Skeletal muscle tissue (tissue), 4 donors: ENCODE data around the gene ASIC4. TPM values are rescaled to one million over a fixed set of nuclear protein-coding genes. Genes with fewer than 3 reads are reported as not detected.
A peak's percentile ranks its signal among the peaks of the same experiment; 100 is the strongest.

ENCODE experiments used
- H3K27ac ChIP-seq: one replicate; pipeline ENCODE4 v1.7.0; 2013; ENCODE audit warnings: mild to moderate bottlenecking, low read depth, low read length, inconsistent platforms
- H3K27me3 ChIP-seq, 3 donors: one replicate each; pipeline ENCODE4 v1.7.0; 2013; ENCODE audit warnings: low read length in 3 of 3; ENCODE audit not compliant: control insufficient read depth in 3 of 3, insufficient read depth in 3 of 3
- H3K36me3 ChIP-seq, 3 donors: one replicate each; pipeline ENCODE4 v1.7.0; 2013; ENCODE audit warnings: low read length in 3 of 3; ENCODE audit not compliant: control insufficient read depth in 3 of 3, insufficient read depth in 3 of 3
- H3K4me1 ChIP-seq, 3 donors: one replicate each; pipeline ENCODE4 v1.7.0; 2013; ENCODE audit warnings: low read length in 3 of 3, mild to moderate bottlenecking in 3 of 3; ENCODE audit not compliant: control insufficient read depth in 3 of 3, insufficient read depth in 3 of 3
- H3K4me3 ChIP-seq, 3 donors: one replicate each; pipeline ENCODE4 v1.7.0; 2013; ENCODE audit warnings: low read length in 3 of 3
- H3K9ac ChIP-seq, 3 donors: one replicate each; pipeline ENCODE4 v1.7.0; 2013; ENCODE audit warnings: low read length in 3 of 3, mild to moderate bottlenecking in 3 of 3, moderate library complexity in 2 of 3, low read depth in 1 of 3
- H3K9me3 ChIP-seq, 3 donors: one replicate each; pipeline ENCODE4 v1.7.0; 2013; ENCODE audit warnings: low read length in 3 of 3; ENCODE audit not compliant: control insufficient read depth in 3 of 3
- total RNA-seq: library from RNA; depleted of rRNA; stranded (reverse); fragments of >200 nt; gene quantifications from one replicate; pipeline ENCODE4 v1.2.3, GENCODE V29; 2014
- donor health status: Osteomylitis.

ASIC4 gene
- total RNA-seq = not detected

- Histone ChIP-seq H3K27me3 (peaks cover 36 to 69% (median 54%) of the 10 kb centered on the region in 3 donors), H3K27ac (no peak within 1 kb of the TSS), H3K9ac (peak within 1 kb of the TSS in 2 of 3 donors; percentile 23 to 50), H3K36me3 (no peaks in the 10 kb centered on the region), H3K4me3 (peak within 1 kb of the TSS in 1 of 3 donors; percentile 13), H3K9me3 (no peaks in the 10 kb centered on the region), H3K4me1 (peaks cover 18 to 22% (median 21%) of the 10 kb centered on the region in 3 donors)
These were observed at the start of gene ASIC4 for GRCh38 chr2:219514196-219514761. TSS of gene ASIC4 (plus strand) at chr2:219514482. CDS start at chr2:219514725, 243 bp downstream.

- H3K9me3 ChIP-seq = no peaks in the 10 kb centered on the region
- H3K36me3 ChIP-seq = peaks cover 59 to 79% (median 71%) of the 10 kb centered on the region in 3 donors
- H3K4me3 ChIP-seq = no peak overlapping the region
- H3K27me3 ChIP-seq = no peaks in the 10 kb centered on the region
- no peak overlapping the region for H3K9ac ChIP-seq
- H3K27ac ChIP-seq = no peak overlapping the region
- peaks cover 6 to 12% (median 9%) of the 10 kb centered on the region in 3 donors for H3K4me1 ChIP-seq
These were observed 48.4 kb upstream of the ASIC4 start for GRCh38 chr2:219465659-219466561.

GRCh38 chr2:219466816-219467735 lies 47.2 kb upstream of the ASIC4 start:
- no peak overlapping the region for H3K9ac ChIP-seq
- H3K4me3 ChIP-seq = no peak overlapping the region
- no peak overlapping the region for H3K27ac ChIP-seq
- H3K27me3 ChIP-seq = no peaks in the 10 kb centered on the region
- H3K36me3 ChIP-seq = peaks cover 62 to 83% (median 73%) of the 10 kb centered on the region in 3 donors
- H3K4me1 ChIP-seq = peaks cover 0 to 3% (median 0%) of the 10 kb centered on the region in 3 donors
- no peaks in the 10 kb centered on the region for H3K9me3 ChIP-seq

- Histone ChIP-seq H3K27me3 (no peaks in the 10 kb centered on the region), H3K9ac (no peak overlapping the region), H3K4me1 (no peaks in the 10 kb centered on the region), H3K9me3 (no peaks in the 10 kb centered on the region), H3K36me3 (peaks cover 65 to 83% (median 75%) of the 10 kb centered on the region in 3 donors), H3K4me3 (no peak overlapping the region), H3K27ac (no peak overlapping the region)
These were observed 46.6 kb upstream of the ASIC4 start for GRCh38 chr2:219467736-219468075.

- no peaks in the 10 kb centered on the region for H3K9me3 ChIP-seq
- no peak overlapping the region for H3K9ac ChIP-seq
- no peaks in the 10 kb centered on the region for H3K4me1 ChIP-seq
- no peaks in the 10 kb centered on the region for H3K27me3 ChIP-seq
- H3K4me3 ChIP-seq = no peak overlapping the region
- H3K36me3 ChIP-seq = peaks cover 71 to 89% (median 84%) of the 10 kb centered on the region in 3 donors
- no peak overlapping the region for H3K27ac ChIP-seq
These were observed 45.7 kb upstream of the ASIC4 start for GRCh38 chr2:219468410-219469185.

GRCh38 chr2:219469186-219469724 lies 45.0 kb upstream of the ASIC4 start:
- Histone ChIP-seq H3K27me3 (no peaks in the 10 kb centered on the region), H3K9me3 (no peaks in the 10 kb centered on the region), H3K9ac (no peak overlapping the region), H3K4me1 (no peaks in the 10 kb centered on the region), H3K27ac (no peak overlapping the region), H3K4me3 (no peak overlapping the region), H3K36me3 (peaks cover 69 to 93% (median 83%) of the 10 kb centered on the region in 3 donors)

GRCh38 chr2:219470429-219470828 lies 43.9 kb upstream of the ASIC4 start:
- Histone ChIP-seq H3K4me3 (no peak overlapping the region), H3K4me1 (no peaks in the 10 kb centered on the region), H3K27ac (no peak overlapping the region), H3K27me3 (no peaks in the 10 kb centered on the region), H3K9ac (no peak overlapping the region), H3K36me3 (peaks cover 65 to 89% (median 82%) of the 10 kb centered on the region in 3 donors), H3K9me3 (no peaks in the 10 kb centered on the region)

GRCh38 chr2:219471476-219472371 lies 42.6 kb upstream of the ASIC4 start:
- no peaks in the 10 kb centered on the region for H3K9me3 ChIP-seq
- H3K4me3 ChIP-seq = no peak overlapping the region
- no peak overlapping the region for H3K9ac ChIP-seq
- no peak overlapping the region for H3K27ac ChIP-seq
- H3K4me1 ChIP-seq = no peaks in the 10 kb centered on the region
- peaks cover 57 to 83% (median 79%) of the 10 kb centered on the region in 3 donors for H3K36me3 ChIP-seq
- H3K27me3 ChIP-seq = no peaks in the 10 kb centered on the region
